GM18519 (cell line): ENCODE measurements around the gene CTDSPL.
"Not testable (repeated sequence)": the region's sequence is repeated elsewhere in the genome, so short reads cannot be mapped to it uniquely, and the experiment has no call there.

Experiments used
- ATAC-seq: cut with Tn5 transposase; IDR thresholded peaks from one replicate; pipeline ENCODE4 v1.9.1; 2021; ENCODE audit warnings: mild to moderate bottlenecking, moderate library complexity; ENCODE audit not compliant: unreplicated experiment, low FRiP score

Gene CTDSPL

DNA sequence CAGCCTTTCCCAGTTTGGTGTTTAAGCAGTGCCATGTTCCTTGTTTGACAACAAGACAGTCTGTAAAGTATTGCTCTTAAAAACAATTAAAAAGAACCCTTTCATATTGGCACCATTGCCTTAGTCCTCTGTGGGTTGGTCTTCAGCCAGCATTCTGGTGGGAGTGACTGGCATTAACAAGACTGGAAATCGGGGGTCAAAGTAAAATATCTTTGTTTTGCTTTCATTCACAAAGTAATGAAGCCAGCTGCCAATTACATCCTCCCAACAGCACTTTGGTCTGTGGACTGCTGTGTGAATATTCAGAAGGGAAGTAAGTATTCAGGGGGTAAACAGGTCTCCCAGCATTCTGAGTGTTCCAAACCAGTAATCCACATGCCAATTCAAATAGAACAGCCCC is 120.7 kb downstream of the CTDSPL start:
- ATAC-seq = no peak

DNA sequence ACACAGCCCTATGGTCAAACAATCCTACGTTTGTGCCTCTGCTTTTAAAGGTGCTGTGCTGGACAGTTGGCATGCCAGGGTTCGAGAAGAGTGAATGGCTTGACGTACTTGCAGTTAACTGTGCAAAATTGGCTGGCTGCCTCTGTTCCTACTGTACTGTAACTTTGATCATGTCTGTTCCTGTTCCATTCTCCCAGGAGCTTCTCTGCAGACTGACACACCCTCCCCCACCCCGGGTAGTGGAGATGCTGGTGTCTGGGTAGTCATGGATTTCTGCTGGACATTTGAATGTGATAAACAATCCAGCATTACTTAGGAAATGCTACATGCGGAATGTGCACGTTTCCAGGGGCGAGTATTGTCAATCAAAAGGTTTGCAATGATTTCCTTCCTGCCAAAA is 122.4 kb downstream of the CTDSPL start:
- no peak for ATAC-seq

- ATAC-seq = no peak
Observed at GRCh38 chr3:37984596-37984995, 122.9 kb downstream of the CTDSPL start.

DNA sequence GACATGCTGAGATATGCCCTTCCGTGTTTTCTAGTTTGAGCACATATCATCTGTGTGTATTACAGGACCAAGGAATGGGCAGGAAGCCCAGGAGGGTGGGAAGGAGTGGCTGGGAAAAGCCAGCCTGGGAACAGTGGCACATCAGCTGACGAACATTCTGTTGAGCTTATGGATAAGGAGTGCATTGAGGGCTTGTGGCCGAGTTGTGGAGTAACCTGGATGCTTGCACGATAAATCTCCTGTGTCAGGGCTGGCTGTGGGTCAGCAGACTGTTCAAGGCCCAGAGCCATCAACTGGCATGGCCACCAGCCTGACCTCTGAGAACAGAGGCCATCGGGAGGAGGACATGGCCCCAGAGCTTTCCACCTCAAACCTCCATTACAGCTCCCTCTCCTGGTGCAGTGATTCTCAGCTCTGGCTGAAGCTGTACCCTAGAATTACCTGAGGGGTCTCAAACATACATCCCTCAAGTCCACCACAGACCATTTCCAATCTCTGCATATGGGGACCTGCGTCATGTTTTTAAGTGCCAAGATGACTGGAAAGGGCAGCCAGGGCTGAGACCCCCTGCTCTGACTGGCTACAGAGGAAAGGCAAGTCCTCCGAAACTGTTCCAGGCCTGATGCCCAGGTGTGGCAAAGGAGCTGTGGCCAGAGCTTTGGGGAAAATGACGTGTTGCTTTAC is 124.1 kb downstream of the CTDSPL start:
- no peak for ATAC-seq

DNA sequence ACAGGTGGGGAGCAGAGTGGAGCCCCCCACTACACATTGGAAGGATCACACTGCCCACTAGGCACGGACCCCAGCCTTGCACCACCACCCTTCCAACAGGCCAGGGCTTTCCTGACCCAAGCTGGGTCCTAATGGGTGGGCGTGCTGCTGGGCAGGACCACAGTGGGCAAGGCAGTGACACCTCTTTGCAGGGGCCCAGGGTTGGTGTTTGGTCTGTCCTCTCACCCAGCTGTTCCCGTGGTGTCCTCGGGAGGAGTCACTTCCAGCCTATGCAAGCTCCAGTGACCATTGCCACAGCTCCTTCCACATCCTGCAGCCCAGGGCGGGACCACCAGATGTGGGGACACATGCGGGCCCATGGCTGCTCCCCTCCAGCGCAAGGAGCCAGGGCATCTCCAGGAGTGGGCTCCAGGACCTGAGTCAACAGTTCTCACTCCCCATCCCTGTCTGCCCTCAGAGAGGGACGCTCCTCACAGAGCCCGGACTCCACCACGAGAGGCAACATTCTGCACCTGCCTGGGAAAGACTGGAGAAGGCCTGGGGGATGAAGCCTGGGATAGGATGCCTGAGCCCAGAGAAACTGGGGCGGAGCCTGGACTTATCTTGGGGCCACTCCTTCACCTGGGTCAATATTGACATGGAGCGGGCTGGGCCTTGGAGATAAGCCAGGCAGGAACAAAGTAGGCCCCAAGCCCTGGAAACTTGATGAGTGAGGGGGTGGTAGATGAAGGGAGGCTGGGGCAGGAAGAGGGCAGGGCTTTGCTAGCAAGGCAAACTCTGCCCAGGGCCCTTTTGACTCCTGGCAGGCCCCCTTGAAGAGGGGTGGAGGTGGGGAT is 125.0 kb downstream of the CTDSPL start:
- ATAC-seq = no peak

DNA sequence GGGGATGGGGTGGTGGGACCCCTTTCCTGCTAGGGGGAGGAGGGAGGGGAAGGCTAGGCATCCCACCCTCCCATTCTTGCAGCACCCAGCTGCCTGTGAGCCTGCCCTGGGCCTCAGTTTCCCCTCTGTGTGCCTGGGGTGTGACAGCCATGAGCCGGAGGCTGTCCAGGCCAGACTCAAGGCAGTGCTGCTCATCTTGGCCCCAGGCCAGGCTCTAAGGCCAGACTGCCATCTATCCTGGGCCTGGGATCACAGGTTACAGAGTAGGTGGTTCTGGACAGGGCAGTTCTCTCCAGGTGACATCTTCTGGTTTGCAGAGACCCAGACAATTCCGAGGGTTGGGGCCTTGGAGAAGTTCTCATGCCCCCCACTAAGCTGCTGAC is 125.6 kb downstream of the CTDSPL start:
- no peak for ATAC-seq

GRCh38 chr3:37987751-37988179 is 126.1 kb downstream of the CTDSPL start:
- no peak for ATAC-seq

DNA sequence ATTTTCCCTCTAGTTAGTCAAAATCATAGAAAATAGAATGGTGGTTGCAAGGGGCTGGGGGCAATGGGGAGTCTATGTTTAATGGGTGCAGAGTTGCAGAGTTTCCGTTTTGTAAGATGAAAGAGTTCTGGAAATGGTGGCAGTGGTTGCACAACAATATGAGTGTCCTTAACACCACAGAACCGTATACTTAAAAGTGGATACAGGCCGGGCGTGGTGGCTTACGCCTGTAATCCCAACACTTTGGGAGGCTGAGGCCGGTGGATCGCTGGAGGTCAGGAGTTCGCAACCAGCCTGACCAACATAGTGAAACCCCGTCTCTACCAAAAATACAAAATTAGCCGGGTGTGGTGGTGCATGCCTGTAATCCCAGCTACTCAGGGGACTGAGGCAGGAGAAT is 126.7 kb downstream of the CTDSPL start:
- ATAC-seq = not testable (repeated sequence)

- no peak for ATAC-seq
Observed at GRCh38 chr3:37988931-37989525, 127.3 kb downstream of the CTDSPL start.

- no peak for ATAC-seq
Observed at GRCh38 chr3:37989821-37990480, 128.3 kb downstream of the CTDSPL start.

GRCh38 chr3:37990527-37990926 is 128.8 kb downstream of the CTDSPL start, which contains the start of gene VILL:
Gene VILL (plus strand): TSS chr3:37990786. CDS start chr3:37993673, 2,887 bp downstream.
- no peak for ATAC-seq

- ATAC-seq = no peak
Observed at GRCh38 chr3:37991109-37991508, 129.4 kb downstream of the CTDSPL start.

GRCh38 chr3:37991823-37992222 is 130.1 kb downstream of the CTDSPL start:
- no peak for ATAC-seq

DNA sequence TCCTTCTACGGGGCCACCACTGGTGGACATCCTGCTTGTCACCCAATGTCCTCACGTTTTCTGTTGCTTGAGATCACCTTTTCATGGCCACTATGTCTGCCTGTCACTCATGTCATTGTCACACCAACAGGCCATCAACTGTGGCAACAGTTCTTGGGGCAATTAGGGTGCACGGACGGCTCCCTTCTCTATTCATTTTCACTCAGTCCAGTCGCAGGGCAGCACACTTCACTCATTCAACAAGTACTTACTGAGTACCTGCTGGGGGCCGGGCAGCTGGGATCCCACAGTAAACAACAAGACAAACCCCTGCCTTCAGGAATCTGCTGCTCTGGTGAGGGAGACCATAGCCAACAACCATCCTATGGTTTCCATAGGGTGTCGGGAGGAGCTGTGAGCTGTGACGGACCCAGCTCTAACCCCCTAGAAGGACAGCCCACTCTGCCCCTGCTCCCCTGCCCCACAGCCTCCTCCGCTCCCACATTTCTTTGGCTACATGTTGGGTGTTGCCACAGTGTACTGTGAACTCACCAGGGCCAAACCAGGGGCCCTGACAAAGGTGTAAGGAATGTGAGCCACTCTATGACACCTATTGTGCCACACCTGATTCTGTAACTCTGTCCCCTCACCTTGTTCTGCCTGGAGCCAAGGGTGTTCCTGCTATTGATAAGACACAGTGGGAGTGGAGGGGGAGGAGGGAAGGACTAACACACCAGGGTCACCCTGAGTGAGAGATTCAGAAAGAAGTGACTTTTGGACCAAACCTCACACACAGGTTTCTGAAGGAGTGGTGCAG is 130.8 kb downstream of the CTDSPL start:
- ATAC-seq = no peak

GRCh38 chr3:37993067-37993455 is 131.4 kb downstream of the CTDSPL start:
- ATAC-seq = no peak

DNA sequence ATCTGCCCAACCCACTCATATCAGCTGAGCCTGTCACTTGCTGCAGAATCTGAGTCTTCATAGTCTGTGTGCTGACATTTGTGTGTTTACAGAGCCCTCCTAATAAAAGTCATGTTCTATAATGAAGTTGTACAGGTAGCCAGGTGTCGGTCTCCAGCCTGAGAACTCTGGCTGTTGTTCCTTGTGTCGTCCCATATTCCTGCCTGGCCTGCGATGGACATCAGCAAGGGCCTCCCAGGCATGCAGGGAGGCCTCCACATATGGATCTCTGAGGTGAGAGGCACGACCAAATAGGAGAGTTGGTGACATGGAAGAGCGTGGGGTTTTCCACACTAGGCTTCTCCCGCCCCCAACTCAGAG is 131.8 kb downstream of the CTDSPL start:
- ATAC-seq = no peak

- peak; percentile 40 for ATAC-seq
Observed at GRCh38 chr3:37993820-37994638, 132.3 kb downstream of the CTDSPL start.

- no peak for ATAC-seq
Observed at GRCh38 chr3:37994639-37994972, 132.9 kb downstream of the CTDSPL start.
